OCI-LY3 (cell line): ENCODE measurements around the gene LSMEM2.

Experiments used
- H2AFZ ChIP-seq: fragments of 200-600, 300-600 bp; shearing (Covaris generic); 2 replicates; pipeline ENCODE4 v1.6.0; 2014; ENCODE audit warnings: antibody characterized with exemption, low read depth, low read length
- H3K27ac ChIP-seq: fragments of 200-600, 300-600 bp; sonication (generic); 2 replicates; pipeline ENCODE4 v1.5.1; 2014; ENCODE audit warnings: mild to moderate bottlenecking, low read length, moderate library complexity, mixed read lengths
- H3K27me3 ChIP-seq: fragments of 200-600, 300-600 bp; sonication (generic); 2 replicates; pipeline ENCODE4 v1.6.1; 2014; ENCODE audit warnings: low read depth, low read length, mixed read lengths
- H3K36me3 ChIP-seq: fragments of 200-600, 300-600 bp; sonication (generic); replicated peaks from 2 replicates; pipeline ENCODE3; 2014; ENCODE audit warnings: low read depth, low read length, mixed read lengths
- H3K4me1 ChIP-seq: fragments of 300-600, 200-600 bp; sonication (generic); 2 replicates; pipeline ENCODE4 v1.6.1; 2014; ENCODE audit warnings: low read length, mixed read lengths
- H3K4me2 ChIP-seq: fragments of 200-600, 300-600 bp; sonication (generic); 2 replicates; pipeline ENCODE4 v1.6.1; 2014; ENCODE audit warnings: low read length, mixed read lengths
- H3K4me3 ChIP-seq: fragments of 300-600, 200-600 bp; sonication (generic); 2 replicates; pipeline ENCODE4 v1.5.1; 2014; ENCODE audit warnings: antibody characterized with exemption, mild to moderate bottlenecking, low read length, moderate library complexity
- H3K79me2 ChIP-seq: fragments of 300-600, 200-600 bp; shearing (Covaris generic); 2 replicates; pipeline ENCODE4 v1.6.1; 2014; ENCODE audit warnings: mild to moderate bottlenecking, low read length, mixed read lengths
- H3K9ac ChIP-seq: fragments of 300-600, 200-600 bp; shearing (Covaris generic); 2 replicates; pipeline ENCODE4 v1.6.0; 2014; ENCODE audit warnings: mild to moderate bottlenecking, low read length, moderate library complexity
- H3K9me3 ChIP-seq: fragments of 200-600, 300-600 bp; shearing (Covaris generic); 2 replicates; pipeline ENCODE4 v1.6.1; 2014; ENCODE audit warnings: low read length, mixed read lengths; ENCODE audit not compliant: insufficient read depth
- H4K20me1 ChIP-seq: fragments of 200-600, 300-600 bp; sonication (generic); 2 replicates; pipeline ENCODE4 v1.6.1; 2016; ENCODE audit warnings: low read length, mixed read lengths; ENCODE audit not compliant: insufficient read depth
- CTCF ChIP-seq: fragments of 200-600, 300-600 bp; sonication (generic); IDR thresholded peaks from 2 replicates; pipeline ENCODE4 v1.5.1; 2014; ENCODE audit warnings: antibody characterized with exemption, low read length, low read depth
- EZH2phosphoT487 ChIP-seq: fragments of 200-600 bp; shearing (Covaris generic); IDR thresholded peaks from 2 replicates; pipeline ENCODE4 v1.6.1; 2018; ENCODE audit warnings: antibody characterized with exemption, mixed run types, low read depth

The LSMEM2 gene

GRCh38 chr3:50318615-50319014 lies 39.7 kb downstream of the LSMEM2 start:
- H3K4me2 ChIP-seq = no peak overlapping the region
- H3K4me1 ChIP-seq = peaks cover 31% of the 10 kb centered on the region
- H3K9ac ChIP-seq = no peak overlapping the region

GRCh38 chr3:50319181-50319893 lies 40.5 kb downstream of the LSMEM2 start:
- no peak for TF ChIP-seq EZH2phosphoT487
- TF ChIP-seq CTCF = no peak
- no peak overlapping the region for H3K4me2 ChIP-seq
- no peak overlapping the region for H3K9ac ChIP-seq
- H3K4me1 ChIP-seq = peaks cover 31% of the 10 kb centered on the region
- H3K79me2 ChIP-seq = peaks cover 19% of the 10 kb centered on the region
- H3K36me3 ChIP-seq = peaks cover 24% of the 10 kb centered on the region
- no peak overlapping the region for H2AFZ ChIP-seq
- no peak overlapping the region for H3K27ac ChIP-seq
- H3K27me3 ChIP-seq = no peaks in the 10 kb centered on the region
- H3K9me3 ChIP-seq = no peaks in the 10 kb centered on the region
- no peak overlapping the region for H3K4me3 ChIP-seq
- H4K20me1 ChIP-seq = no peaks in the 10 kb centered on the region

More at GRCh38 chr3:50318615-50319014, 39.7 kb downstream of the LSMEM2 start:
- H3K79me2 ChIP-seq = peaks cover 19% of the 10 kb centered on the region
- H3K27me3 ChIP-seq = no peaks in the 10 kb centered on the region
- H3K9me3 ChIP-seq = no peaks in the 10 kb centered on the region
- no peak overlapping the region for H2AFZ ChIP-seq
- H3K27ac ChIP-seq = no peak overlapping the region
- no peak overlapping the region for H3K4me3 ChIP-seq
- H3K36me3 ChIP-seq = peaks cover 21% of the 10 kb centered on the region
- H4K20me1 ChIP-seq = no peaks in the 10 kb centered on the region
- TF ChIP-seq EZH2phosphoT487 (no peak), CTCF (no peak)

GRCh38 chr3:50319894-50320625 lies 41.2 kb downstream of the LSMEM2 start:
- H3K4me3 ChIP-seq = peak overlapping the region; percentile 84

More at GRCh38 chr3:50319894-50320625, 41.2 kb downstream of the LSMEM2 start:
- peak overlapping the region; percentile 87 for H3K4me2 ChIP-seq
- peaks cover 31% of the 10 kb centered on the region for H3K4me1 ChIP-seq
- no peaks in the 10 kb centered on the region for H3K9me3 ChIP-seq
- H4K20me1 ChIP-seq = no peaks in the 10 kb centered on the region
- H3K36me3 ChIP-seq = peaks cover 26% of the 10 kb centered on the region
- TF ChIP-seq CTCF (no peak), EZH2phosphoT487 (no peak)
- no peak overlapping the region for H2AFZ ChIP-seq
- H3K9ac ChIP-seq = peak overlapping the region; percentile 86
- peaks cover 19% of the 10 kb centered on the region for H3K79me2 ChIP-seq
- no peak overlapping the region for H3K27ac ChIP-seq
- H3K27me3 ChIP-seq = no peaks in the 10 kb centered on the region
